WTC11 (cell line): ENCODE measurements around the gene RPS6KB2. TPM values are rescaled to one million over a fixed set of nuclear protein-coding genes. Genes with fewer than 3 reads are reported as not detected.

Experiments used
- ATAC-seq: fragments of 200-7000 bp; cut with Tn5 transposase; 2 replicates; pipeline ENCODE4 v1.10.0; 2021; ENCODE audit warnings: mild to moderate bottlenecking, moderate library complexity
- CTCF ChIA-PET: fragments of 300-600 bp; sonication (Branson Sonifier 250); formaldehyde crosslinking; loops from one replicate; lab custom pipeline; 2021; ENCODE audit warnings: antibody characterized with exemption; lab: Charles Lee
- POLR2A ChIA-PET: fragments of 350-600 bp; sonication (Branson Sonifier 250); formaldehyde crosslinking; loops from one replicate; lab custom pipeline; 2021; ENCODE audit warnings: antibody characterized with exemption; lab: Charles Lee
- DNase-seq: peaks from one replicate; pipeline ENCODE4 v3.0.0; 2021; ENCODE audit warnings: low spot score
- H3K27ac Mint-ChIP-seq: 2 replicates; pipeline ENCODE4 v1.8.0; 2021; ENCODE audit warnings: mixed read lengths
- H3K27me3 Mint-ChIP-seq: 2 replicates; pipeline ENCODE4 v1.8.0; 2021; ENCODE audit warnings: low read depth, mild to moderate bottlenecking, moderate library complexity, mixed read lengths
- H3K36me3 Mint-ChIP-seq: 2 replicates; pipeline ENCODE4 v1.8.0; 2021; ENCODE audit warnings: mixed read lengths
- H3K4me1 Mint-ChIP-seq: 2 replicates; pipeline ENCODE4 v1.8.0; 2022; ENCODE audit warnings: mixed read lengths
- H3K4me3 Mint-ChIP-seq: 2 replicates; pipeline ENCODE4 v1.8.0; 2021; ENCODE audit warnings: mild to moderate bottlenecking, moderate library complexity, mixed read lengths
- H3K9me3 Mint-ChIP-seq: 2 replicates; pipeline ENCODE4 v1.8.0; 2021; ENCODE audit warnings: mixed read lengths
- E2F5 ChIP-seq: sonication (generic); formaldehyde crosslinking; IDR thresholded peaks from 2 replicates; pipeline ENCODE4 v1.8.1; 2022; ENCODE audit warnings: mild to moderate bottlenecking, moderate library complexity, missing genetic modification reagents
- ESRRA ChIP-seq: sonication (generic); formaldehyde crosslinking; IDR thresholded peaks from 2 replicates; pipeline ENCODE4 v1.8.1; 2022; ENCODE audit warnings: mild to moderate bottlenecking, missing genetic modification reagents, borderline replicate concordance
- FOXK1 ChIP-seq: sonication (generic); formaldehyde crosslinking; IDR thresholded peaks from 2 replicates; pipeline ENCODE4 v1.8.0; 2022; ENCODE audit warnings: mild to moderate bottlenecking, moderate library complexity, missing genetic modification reagents
- FOXP4 ChIP-seq: sonication (generic); formaldehyde crosslinking; IDR thresholded peaks from 2 replicates; pipeline ENCODE4 v1.8.0; 2022; ENCODE audit warnings: mild to moderate bottlenecking, missing genetic modification reagents
- HMGXB4 ChIP-seq: sonication (generic); formaldehyde crosslinking; IDR thresholded peaks from 2 replicates; pipeline ENCODE4 v1.8.1; 2023; ENCODE audit warnings: mild to moderate bottlenecking, moderate library complexity, missing genetic modification reagents
- IRF2 ChIP-seq: sonication (generic); formaldehyde crosslinking; IDR thresholded peaks from 2 replicates; pipeline ENCODE4 v1.8.0; 2022; ENCODE audit warnings: low read depth, missing genetic modification reagents, borderline replicate concordance
- JAZF1 ChIP-seq: fragments of 250-450 bp; sonication (Bioruptor Pico); IDR thresholded peaks from 2 replicates; pipeline ENCODE4 v1.9.0; 2021; ENCODE audit warnings: moderate library complexity, mild to moderate bottlenecking, inconsistent platforms
- SP1 ChIP-seq: sonication (generic); formaldehyde crosslinking; conservative IDR thresholded peaks from 2 replicates; pipeline ENCODE4 v1.8.1; 2022; ENCODE audit warnings: missing genetic modification reagents
- ZMAT4 ChIP-seq: fragments of 250-450 bp; sonication (Bioruptor Pico); IDR thresholded peaks from 2 replicates; pipeline ENCODE4 v1.9.0; 2021; ENCODE audit warnings: mild to moderate bottlenecking
- ZNF396 ChIP-seq: fragments of 250-450 bp; sonication (Bioruptor Pico); IDR thresholded peaks from 2 replicates; pipeline ENCODE4 v1.8.0; 2021; ENCODE audit warnings: mild to moderate bottlenecking, moderate library complexity, borderline replicate concordance
- ZNF416 ChIP-seq: fragments of 250-450 bp; sonication (Bioruptor Pico); IDR thresholded peaks from 2 replicates; pipeline ENCODE4 v1.9.0; 2021; ENCODE audit warnings: mild to moderate bottlenecking, inconsistent platforms
- ZNF423 ChIP-seq: fragments of 250-450 bp; sonication (Bioruptor Pico); IDR thresholded peaks from 2 replicates; pipeline ENCODE4 v2.1.2; 2022; ENCODE audit warnings: mild to moderate bottlenecking, moderate library complexity
- ZNF532 ChIP-seq: fragments of 250-450 bp; sonication (Bioruptor Pico); IDR thresholded peaks from 2 replicates; pipeline ENCODE4 v1.9.0; 2021; ENCODE audit warnings: mild to moderate bottlenecking, borderline replicate concordance
- ZSCAN18 ChIP-seq: fragments of 250-450 bp; sonication (Bioruptor Pico); IDR thresholded peaks from 2 replicates; pipeline ENCODE4 v2.1.2; 2022; ENCODE audit warnings: mild to moderate bottlenecking, moderate library complexity
- total RNA-seq: library from RNA; stranded (reverse); gene quantifications from 3 replicates; pipeline ENCODE4 v1.2.3, GENCODE V29; 2021

Gene RPS6KB2
- total RNA-seq, 1 experiment from 2014 or later, result 54.7 TPM

GRCh38 chr11:67470337-67471002 is 42.2 kb downstream of the RPS6KB2 start:
- no peaks in the 10 kb centered on the region for H3K36me3 Mint-ChIP-seq
- H3K27ac Mint-ChIP-seq, result no peak overlapping the region
- H3K9me3 Mint-ChIP-seq, result no peaks in the 10 kb centered on the region

More at GRCh38 chr11:67470337-67471002, 42.2 kb downstream of the RPS6KB2 start:
- DNase-seq, result no peak
- TF ChIP-seq ZSCAN18 (CRISPR knock-in tag) (no peak), HMGXB4 (CRISPR knock-in tag) (no peak), ZMAT4 (CRISPR knock-in tag) (no peak), SP1 (CRISPR knock-in tag) (no peak), IRF2 (no peak), ZNF416 (CRISPR knock-in tag) (no peak), FOXK1 (CRISPR knock-in tag) (no peak), ZNF532 (CRISPR knock-in tag) (no peak), ZNF396 (CRISPR knock-in tag) (no peak), ZNF423 (CRISPR knock-in tag) (no peak), ESRRA (CRISPR knock-in tag) (no peak), FOXP4 (no peak), JAZF1 (CRISPR knock-in tag) (no peak), E2F5 (CRISPR knock-in tag) (no peak)
- POLR2A ChIA-PET, result no interaction called here
- peak overlapping the region; percentile 66 for H3K4me3 Mint-ChIP-seq
- CTCF ChIA-PET, result interaction anchor here (0.6 to 1.2 kb wide), 3 partner anchors 26 to 81 kb away, joined by 3 to 4 read pairs (median 3); no protein-coding TSS in a partner anchor
- H3K27me3 Mint-ChIP-seq, result peaks cover 20% of the 10 kb centered on the region
- ATAC-seq, result no peak
- peaks cover 19% of the 10 kb centered on the region for H3K4me1 Mint-ChIP-seq
